DMS 273 (cell line): ENCODE data around the gene MCF2L2.

Source experiments
- DNase-seq: peaks from one replicate; lab custom pipeline; 2025; ENCODE audit not compliant: unreplicated experiment; lab: John Stamatoyannopoulos, UW

Gene MCF2L2

GRCh38 chr3:183401678-183402077, 26.7 kb downstream of the MCF2L2 start:
- DNase-seq: no peak

GRCh38 chr3:183400352-183400751, 28.1 kb downstream of the MCF2L2 start:
- no peak for DNase-seq

- DNase-seq: no peak
These were observed 31.6 kb downstream of the MCF2L2 start for GRCh38 chr3:183396662-183397391.

GRCh38 chr3:183394150-183394549, 34.3 kb downstream of the MCF2L2 start:
- DNase-seq: no peak

- DNase-seq: no peak
These were observed 34.8 kb downstream of the MCF2L2 start for GRCh38 chr3:183393625-183394024.

- no peak for DNase-seq
These were observed 36.0 kb downstream of the MCF2L2 start for GRCh38 chr3:183392186-183393034.

- DNase-seq: no peak
These were observed 37.0 kb downstream of the MCF2L2 start for GRCh38 chr3:183391460-183391859.

GRCh38 chr3:183390844-183391243, 37.6 kb downstream of the MCF2L2 start:
- DNase-seq: no peak

GRCh38 chr3:183388213-183388895, 40.1 kb downstream of the MCF2L2 start:
- no peak for DNase-seq

- no peak for DNase-seq
These were observed 40.6 kb downstream of the MCF2L2 start for GRCh38 chr3:183387797-183388196.

GRCh38 chr3:183386651-183387050, 41.8 kb downstream of the MCF2L2 start:
- no peak for DNase-seq

GRCh38 chr3:183385698-183386613, 42.5 kb downstream of the MCF2L2 start:
- DNase-seq: peak; percentile 86

- no peak for DNase-seq
These were observed 46.7 kb downstream of the MCF2L2 start for GRCh38 chr3:183381673-183382072.

GRCh38 chr3:183381179-183381578, 47.2 kb downstream of the MCF2L2 start:
- no peak for DNase-seq

- no peak for DNase-seq
These were observed 49.5 kb downstream of the MCF2L2 start for GRCh38 chr3:183378951-183379350.

- no peak for DNase-seq
These were observed 49.9 kb downstream of the MCF2L2 start for GRCh38 chr3:183378545-183378944.

GRCh38 chr3:183378008-183378407, 50.4 kb downstream of the MCF2L2 start:
- no peak for DNase-seq

- no peak for DNase-seq
These were observed 51.0 kb downstream of the MCF2L2 start for GRCh38 chr3:183377307-183377959.

- DNase-seq: no peak
These were observed 52.6 kb downstream of the MCF2L2 start for GRCh38 chr3:183375787-183376186.

GRCh38 chr3:183375337-183375736, 53.1 kb downstream of the MCF2L2 start:
- DNase-seq: no peak
